Measurements from ENCODE around the gene METTL1. TPM values are rescaled to one million over a fixed set of nuclear protein-coding genes. Genes with fewer than 3 reads are reported as not detected.

Gene METTL1
- total RNA-seq, 4 donors from 2014 or later, result 4.2 to 9.8 (median 5.7) TPM

DNA sequence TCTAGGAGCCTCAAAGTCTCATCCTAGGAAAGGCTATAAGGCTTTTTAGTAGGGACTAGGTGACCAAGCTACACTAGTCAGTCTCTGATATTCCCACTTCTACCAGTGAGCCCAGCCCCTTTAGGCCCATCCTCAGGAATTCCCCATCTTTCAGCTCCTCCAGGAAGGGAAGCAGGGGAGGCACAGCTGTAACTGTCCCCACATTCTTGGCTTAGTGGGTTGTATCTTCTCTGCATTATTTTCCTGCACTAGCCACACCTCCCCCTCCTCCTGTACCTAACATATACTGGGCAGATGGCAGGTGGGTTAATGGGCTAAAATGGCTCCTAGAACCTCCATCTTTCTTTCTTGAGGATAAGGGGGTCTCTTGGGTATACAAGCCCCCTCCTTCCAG is 4.6 kb downstream of the METTL1 start:
- Histone ChIP-seq H3K27ac (replicated peaks in 1 of 4) (no peak overlapping the region), H3K4me1 (peaks cover 31 to 48% (median 40%) of the 10 kb centered on the region in 4 donors), H3K27me3 (peaks cover 0 to 47% (median 32%) of the 10 kb centered on the region in 4 donors), H3K9me3 (no peaks in the 10 kb centered on the region), H3K4me3 (no peak overlapping the region), H3K36me3 (peaks cover 0 to 24% (median 20%) of the 10 kb centered on the region in 4 donors)
- intact Hi-C loops (cut with DNase I), result no loop called here
- DNase-seq (ENCODE audit: extremely low spot score), result no peak
- TF ChIP-seq POLR2A (IDR thresholded peaks at IDR 0.05; ENCODE audit: low read depth) (no peak), POLR2AphosphoS5 (IDR thresholded peaks at IDR 0.05) (no peak)

DNA sequence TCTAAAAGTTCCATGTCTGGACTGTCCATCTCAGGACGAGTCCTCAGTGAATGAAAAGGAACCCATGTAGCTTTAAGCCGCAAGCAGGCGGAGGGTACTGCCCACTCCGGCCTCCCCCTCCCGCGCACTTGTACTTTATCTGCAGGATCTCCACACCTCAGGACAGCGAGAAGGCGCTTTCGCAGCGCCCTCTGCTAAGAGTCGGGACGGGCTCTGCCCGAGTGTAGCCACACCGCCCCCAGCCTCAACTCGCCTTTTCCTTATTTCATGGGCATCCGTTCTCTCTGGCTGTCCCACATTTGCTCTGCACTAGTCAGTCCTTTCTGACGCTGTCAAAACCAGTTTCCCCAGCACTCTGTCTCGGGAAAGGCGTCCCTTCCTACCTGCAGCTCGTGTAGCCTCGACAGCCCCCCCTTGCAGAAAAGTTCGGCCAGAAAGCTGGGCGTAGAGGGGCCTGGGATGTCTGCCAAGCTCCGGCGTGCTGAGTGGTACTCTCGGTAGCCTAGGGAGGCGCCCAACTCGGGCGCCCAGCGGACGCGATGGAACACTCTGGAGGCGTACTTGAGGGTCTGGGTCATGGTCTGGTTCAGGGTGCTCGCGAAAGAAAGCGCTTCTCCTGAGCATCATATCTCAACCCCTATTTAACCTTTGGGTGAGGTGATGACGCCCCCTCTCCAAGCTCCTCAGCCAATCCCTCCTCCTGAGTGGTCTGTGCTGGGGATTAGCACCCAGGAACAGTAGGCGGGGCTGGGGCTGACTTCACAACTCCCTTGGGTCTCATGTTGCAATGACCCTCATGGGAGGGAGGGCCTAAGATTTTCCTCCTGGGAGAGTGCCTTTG is 5.2 kb downstream of the METTL1 start, which contains the start of gene CYP27B1:
Gene CYP27B1 (minus strand): TSS at position 615 of the 841 bp plus-strand sequence. CDS start 37 bp downstream, at position 578.
- H3K4me3 ChIP-seq, result peak within 1 kb of the TSS; percentile 41 to 60 (median 46)
- peaks cover 31 to 46% (median 39%) of the 10 kb centered on the region in 4 donors for H3K4me1 ChIP-seq
- H3K36me3 ChIP-seq, result peaks cover 0 to 24% (median 20%) of the 10 kb centered on the region in 4 donors
- 9% methylated on average over 22 of the region's 38 CpGs for WGBS
- no peak for DNase-seq (ENCODE audit: extremely low spot score)
- TF ChIP-seq EP300 (IDR thresholded peaks at IDR 0.05) (no peak), POLR2A (IDR thresholded peaks at IDR 0.05; ENCODE audit: low read depth) (no peak)
- TF ChIP-seq, protein P1, sequence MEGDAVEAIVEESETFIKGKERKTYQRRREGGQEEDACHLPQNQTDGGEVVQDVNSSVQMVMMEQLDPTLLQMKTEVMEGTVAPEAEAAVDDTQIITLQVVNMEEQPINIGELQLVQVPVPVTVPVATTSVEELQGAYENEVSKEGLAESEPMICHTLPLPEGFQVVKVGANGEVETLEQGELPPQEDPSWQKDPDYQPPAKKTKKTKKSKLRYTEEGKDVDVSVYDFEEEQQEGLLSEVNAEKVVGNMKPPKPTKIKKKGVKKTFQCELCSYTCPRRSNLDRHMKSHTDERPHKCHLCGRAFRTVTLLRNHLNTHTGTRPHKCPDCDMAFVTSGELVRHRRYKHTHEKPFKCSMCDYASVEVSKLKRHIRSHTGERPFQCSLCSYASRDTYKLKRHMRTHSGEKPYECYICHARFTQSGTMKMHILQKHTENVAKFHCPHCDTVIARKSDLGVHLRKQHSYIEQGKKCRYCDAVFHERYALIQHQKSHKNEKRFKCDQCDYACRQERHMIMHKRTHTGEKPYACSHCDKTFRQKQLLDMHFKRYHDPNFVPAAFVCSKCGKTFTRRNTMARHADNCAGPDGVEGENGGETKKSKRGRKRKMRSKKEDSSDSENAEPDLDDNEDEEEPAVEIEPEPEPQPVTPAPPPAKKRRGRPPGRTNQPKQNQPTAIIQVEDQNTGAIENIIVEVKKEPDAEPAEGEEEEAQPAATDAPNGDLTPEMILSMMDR (IDR thresholded peaks at IDR 0.05), result no peak
- intact Hi-C loops (cut with DNase I), result no loop called here
- H3K27ac ChIP-seq (replicated peaks in 1 of 4), result no peak within 1 kb of the TSS
- H3K27me3 ChIP-seq, result peaks cover 0 to 53% (median 34%) of the 10 kb centered on the region in 4 donors
- no peaks in the 10 kb centered on the region for H3K9me3 ChIP-seq

DNA sequence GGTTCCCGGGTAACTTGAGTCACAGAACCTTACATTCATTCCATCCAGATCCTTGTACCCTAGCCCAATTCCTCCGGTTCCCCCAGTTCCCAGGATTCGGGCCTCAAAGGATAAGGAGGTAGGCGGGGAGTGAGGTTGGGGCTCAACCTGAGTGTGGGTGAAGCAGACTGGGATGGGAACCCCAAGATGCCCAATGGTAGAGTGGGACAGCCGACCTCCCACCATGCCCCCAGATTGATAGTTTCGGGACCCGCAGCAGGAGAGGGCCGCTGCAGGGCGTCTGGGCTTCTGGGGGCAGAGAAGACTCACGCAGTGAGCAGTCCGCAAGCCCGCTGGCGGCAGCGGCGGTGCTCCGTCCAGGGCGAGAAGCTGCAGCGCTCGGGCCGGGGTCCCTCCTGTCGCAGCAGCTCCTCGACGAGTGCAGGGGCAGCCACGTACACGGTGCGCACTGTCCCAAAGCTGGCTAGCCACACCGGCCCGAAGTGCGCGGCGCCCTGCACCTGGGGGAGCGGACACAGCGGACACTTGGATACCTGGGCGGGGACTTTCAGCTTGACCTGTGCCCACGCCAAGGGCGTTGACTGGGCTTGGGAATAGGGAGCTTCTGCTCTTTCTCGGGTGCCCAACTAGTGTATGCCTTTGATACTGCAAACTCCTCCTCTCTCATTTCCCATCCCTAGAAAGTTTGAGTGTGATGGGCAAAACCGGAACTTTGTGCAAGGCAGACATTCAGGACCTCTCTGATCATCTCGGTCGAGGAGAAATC is 6.0 kb downstream of the METTL1 start:
- no peak overlapping the region for H3K27ac ChIP-seq (replicated peaks in 1 of 4)
- H3K27me3 ChIP-seq, result peaks cover 0 to 60% (median 36%) of the 10 kb centered on the region in 4 donors
- WGBS, result 4% methylated on average over 13 of the region's 40 CpGs
- H3K9me3 ChIP-seq, result no peaks in the 10 kb centered on the region
- TF ChIP-seq, protein P1 (IDR thresholded peaks at IDR 0.05), result no peak
- TF ChIP-seq EP300 (IDR thresholded peaks at IDR 0.05) (no peak), POLR2AphosphoS5 (IDR thresholded peaks at IDR 0.05) (no peak), POLR2A (IDR thresholded peaks at IDR 0.05; ENCODE audit: low read depth) (no peak)
- peak overlapping the region; percentile 41 to 60 (median 46) for H3K4me3 ChIP-seq
- intact Hi-C loops (cut with DNase I), result no loop called here
- no peak for DNase-seq (ENCODE audit: extremely low spot score)
- H3K4me1 ChIP-seq, result peaks cover 25 to 38% (median 31%) of the 10 kb centered on the region in 4 donors
- peaks cover 0 to 29% (median 21%) of the 10 kb centered on the region in 4 donors for H3K36me3 ChIP-seq

DNA sequence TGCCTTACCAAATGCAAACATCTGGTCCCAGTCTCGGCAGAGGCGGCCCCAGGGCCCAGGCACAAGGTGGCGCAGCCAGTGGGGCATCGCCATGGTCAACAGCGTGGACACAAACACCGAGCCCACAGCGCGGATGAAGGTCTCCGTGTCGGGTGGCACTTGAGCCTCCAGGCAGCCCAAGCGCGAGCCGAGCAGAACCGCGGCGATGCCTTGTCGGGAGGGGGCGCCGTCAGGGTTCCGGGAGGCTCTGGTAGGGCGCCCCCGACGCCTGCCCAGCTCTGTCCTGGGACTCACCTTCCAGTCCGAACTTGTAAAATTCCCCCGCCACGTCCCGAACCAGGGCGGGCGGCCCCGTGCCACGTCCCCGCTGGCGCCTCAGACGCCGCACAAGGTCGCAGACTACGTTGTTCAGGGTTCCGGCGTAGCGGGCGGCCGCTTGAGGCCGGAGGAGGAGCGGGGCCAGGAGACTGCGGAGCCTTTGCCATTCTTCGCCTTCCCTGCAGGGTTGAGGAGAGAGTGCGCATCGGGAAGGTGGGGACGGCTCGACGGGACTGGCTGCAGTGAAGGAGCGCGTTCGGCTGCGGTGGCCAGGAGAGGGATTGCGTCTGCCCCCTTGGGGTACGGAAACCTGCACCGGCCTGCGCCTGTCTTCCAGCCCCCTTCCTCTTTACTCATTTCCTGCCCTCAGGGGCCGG is 6.8 kb downstream of the METTL1 start:
- Histone ChIP-seq H3K27me3 (peaks cover 0 to 60% (median 36%) of the 10 kb centered on the region in 4 donors), H3K4me3 (peak overlapping the region; percentile 41 to 60 (median 46)), H3K9me3 (no peaks in the 10 kb centered on the region), H3K4me1 (peaks cover 25 to 34% (median 29%) of the 10 kb centered on the region in 4 donors), H3K27ac (replicated peaks in 1 of 4) (no peak overlapping the region), H3K36me3 (peaks cover 0 to 27% (median 19%) of the 10 kb centered on the region in 4 donors)
- TF ChIP-seq, protein P1 (IDR thresholded peaks at IDR 0.05), result peak in 1 of 3 experiments; percentile 4
- TF ChIP-seq EP300 (IDR thresholded peaks at IDR 0.05) (no peak), POLR2A (IDR thresholded peaks at IDR 0.05; ENCODE audit: low read depth) (no peak)
- intact Hi-C loops (cut with DNase I), result no loop called here
- DNase-seq (ENCODE audit: extremely low spot score), result no peak
- 4% methylated on average over 22 of the region's 60 CpGs for WGBS

Measured in esophagus muscularis mucosa (tissue), 4 donors.